PC-3 (cell line): Measurements from ENCODE around the gene STAT5B.

Experiments used
- EZH2 ChIP-seq: fragments of 300-600 bp; sonication (generic); IDR thresholded peaks from one replicate; pipeline ENCODE4 v1.6.1; 2017; ENCODE audit warnings: antibody characterized with exemption, mild to moderate bottlenecking, low read length; ENCODE audit not compliant: unreplicated experiment
- TF ChIP-seq, protein P1 (sequence below): fragments of 300-600 bp; sonication (generic); conservative IDR thresholded peaks from 2 replicates; pipeline ENCODE4 v1.5.1; 2017; ENCODE audit warnings: antibody characterized with exemption, low read depth, mild to moderate bottlenecking, low read length

DNA sequence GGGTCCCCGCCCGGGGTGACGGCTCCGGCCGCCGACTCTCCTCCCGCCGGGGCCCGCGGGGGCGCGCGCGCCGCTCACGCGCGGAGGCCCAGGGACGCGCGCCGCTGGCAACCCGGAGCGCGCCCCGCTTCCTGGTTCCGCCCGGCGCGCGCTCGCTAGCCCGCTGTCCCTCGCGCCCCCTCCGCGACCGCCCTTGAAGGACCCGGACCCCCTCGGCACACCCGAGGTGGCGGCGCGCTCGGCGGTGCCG is at the start of gene STAT5B:
- TF ChIP-seq EZH2, result no peak
- TF ChIP-seq, protein P1, sequence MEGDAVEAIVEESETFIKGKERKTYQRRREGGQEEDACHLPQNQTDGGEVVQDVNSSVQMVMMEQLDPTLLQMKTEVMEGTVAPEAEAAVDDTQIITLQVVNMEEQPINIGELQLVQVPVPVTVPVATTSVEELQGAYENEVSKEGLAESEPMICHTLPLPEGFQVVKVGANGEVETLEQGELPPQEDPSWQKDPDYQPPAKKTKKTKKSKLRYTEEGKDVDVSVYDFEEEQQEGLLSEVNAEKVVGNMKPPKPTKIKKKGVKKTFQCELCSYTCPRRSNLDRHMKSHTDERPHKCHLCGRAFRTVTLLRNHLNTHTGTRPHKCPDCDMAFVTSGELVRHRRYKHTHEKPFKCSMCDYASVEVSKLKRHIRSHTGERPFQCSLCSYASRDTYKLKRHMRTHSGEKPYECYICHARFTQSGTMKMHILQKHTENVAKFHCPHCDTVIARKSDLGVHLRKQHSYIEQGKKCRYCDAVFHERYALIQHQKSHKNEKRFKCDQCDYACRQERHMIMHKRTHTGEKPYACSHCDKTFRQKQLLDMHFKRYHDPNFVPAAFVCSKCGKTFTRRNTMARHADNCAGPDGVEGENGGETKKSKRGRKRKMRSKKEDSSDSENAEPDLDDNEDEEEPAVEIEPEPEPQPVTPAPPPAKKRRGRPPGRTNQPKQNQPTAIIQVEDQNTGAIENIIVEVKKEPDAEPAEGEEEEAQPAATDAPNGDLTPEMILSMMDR, result no peak
